GM12874 (cell line): Measurements from ENCODE around the gene METTL8.

Source experiments
- CTCF ChIP-seq: IDR thresholded peaks from 2 replicates; pipeline ENCODE4 v1.5.1; 2011; ENCODE audit warnings: low read depth, mild to moderate bottlenecking, control low read depth, low read length, moderate library complexity; ENCODE audit not compliant: insufficient read depth

METTL8 gene

GRCh38 chr2:171390941-171391516 is 42.8 kb downstream of the METTL8 start:
- TF ChIP-seq CTCF = no peak

- TF ChIP-seq CTCF = no peak
Observed at GRCh38 chr2:171389780-171390179, 44.0 kb downstream of the METTL8 start.

- TF ChIP-seq CTCF = no peak
Observed at GRCh38 chr2:171389325-171389724, 44.5 kb downstream of the METTL8 start.

- TF ChIP-seq CTCF = no peak
Observed at GRCh38 chr2:171387052-171387451, 46.7 kb downstream of the METTL8 start.

GRCh38 chr2:171386627-171387026 is 47.2 kb downstream of the METTL8 start:
- no peak for TF ChIP-seq CTCF

- TF ChIP-seq CTCF = no peak
Observed at GRCh38 chr2:171383134-171383533, 50.7 kb downstream of the METTL8 start.

- TF ChIP-seq CTCF = no peak
Observed at GRCh38 chr2:171367692-171368091, 66.1 kb downstream of the METTL8 start.

- no peak for TF ChIP-seq CTCF
Observed at GRCh38 chr2:171365778-171366177, 68.0 kb downstream of the METTL8 start.
